ENCODE results near the gene SNCB. TPM values are rescaled to one million over a fixed set of nuclear protein-coding genes. Genes with fewer than 3 reads are reported as not detected.

Gene SNCB
- total RNA-seq (0.17 TPM in 1 of 2 replicates, not detected in the other), polyA plus RNA-seq (0.22 and 2.3 TPM in 2 replicates), polyA minus RNA-seq (ENCODE audit: low replicate concordance) (1.1 TPM in 1 of 2 replicates, not detected in the other)
- polyA plus RNA-seq (2012) = 0.17 and 3.5 TPM in 2 replicates

GRCh38 chr5:176629853-176630680, at the start of gene SNCB, which contains the start of gene EIF4E1B:
TSS of gene SNCB (minus strand) at chr5:176630534. CDS start at chr5:176629654, 880 bp downstream.
TSS of gene EIF4E1B (plus strand) at chr5:176630675. CDS start at chr5:176642788, 12,113 bp downstream.
- Histone ChIP-seq H2AFZ (ENCODE audit: low read length) (no peak within 1 kb of the TSS), H3K4me3 (replicated peaks in 1 of 4; ENCODE audit: control extremely low read depth in 1 of 4, insufficient read depth in 1 of 4, low read depth in 3 of 4, low read length in 4 of 4) (peak within 1 kb of the TSS; percentile 19 to 53 (median 40)), H4K20me1 (ENCODE audit: control insufficient read depth, extremely low read depth, insufficient read depth, low read length) (no peaks in the 10 kb centered on the region), H3K27ac (ENCODE audit: insufficient read depth, low read length) (no peak within 1 kb of the TSS), H3K79me2 (ENCODE audit: control insufficient read depth, insufficient read depth, low read length) (no peaks in the 10 kb centered on the region), H3K9me3 (ENCODE audit: control insufficient read depth, insufficient read depth, low read depth, low read length) (no peaks in the 10 kb centered on the region), H3K36me3 (ENCODE audit: control insufficient read depth, insufficient read depth, low read length) (no peaks in the 10 kb centered on the region), H3K4me2 (ENCODE audit: extremely low read depth, insufficient read depth, low read length) (peak within 1 kb of the TSS; percentile 74), H3K27me3 (ENCODE audit: control insufficient read depth, insufficient read depth, low read length) (peaks cover 27% of the 10 kb centered on the region), H3K4me1 (ENCODE audit: control insufficient read depth, extremely low read depth, insufficient read depth, low read length) (peaks cover 3% of the 10 kb centered on the region), H3K9ac (ENCODE audit: insufficient read depth, low read length) (no peak within 1 kb of the TSS)
- TF ChIP-seq, protein P1, sequence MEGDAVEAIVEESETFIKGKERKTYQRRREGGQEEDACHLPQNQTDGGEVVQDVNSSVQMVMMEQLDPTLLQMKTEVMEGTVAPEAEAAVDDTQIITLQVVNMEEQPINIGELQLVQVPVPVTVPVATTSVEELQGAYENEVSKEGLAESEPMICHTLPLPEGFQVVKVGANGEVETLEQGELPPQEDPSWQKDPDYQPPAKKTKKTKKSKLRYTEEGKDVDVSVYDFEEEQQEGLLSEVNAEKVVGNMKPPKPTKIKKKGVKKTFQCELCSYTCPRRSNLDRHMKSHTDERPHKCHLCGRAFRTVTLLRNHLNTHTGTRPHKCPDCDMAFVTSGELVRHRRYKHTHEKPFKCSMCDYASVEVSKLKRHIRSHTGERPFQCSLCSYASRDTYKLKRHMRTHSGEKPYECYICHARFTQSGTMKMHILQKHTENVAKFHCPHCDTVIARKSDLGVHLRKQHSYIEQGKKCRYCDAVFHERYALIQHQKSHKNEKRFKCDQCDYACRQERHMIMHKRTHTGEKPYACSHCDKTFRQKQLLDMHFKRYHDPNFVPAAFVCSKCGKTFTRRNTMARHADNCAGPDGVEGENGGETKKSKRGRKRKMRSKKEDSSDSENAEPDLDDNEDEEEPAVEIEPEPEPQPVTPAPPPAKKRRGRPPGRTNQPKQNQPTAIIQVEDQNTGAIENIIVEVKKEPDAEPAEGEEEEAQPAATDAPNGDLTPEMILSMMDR (conservative IDR thresholded peaks at IDR 0.05 in 1 of 2, IDR thresholded peaks at IDR 0.05 in 1 of 2; ENCODE audit: low read depth in 1 of 2, low read length in 2 of 2) = no peak
- TF ChIP-seq EZH2 (IDR thresholded peaks at IDR 0.05; ENCODE audit: low read length, missing control alignments) = peak; percentile 94
- peak; percentile 30 to 50 for DNase-seq (ENCODE audit: low read depth in 2 of 2)

DNA sequence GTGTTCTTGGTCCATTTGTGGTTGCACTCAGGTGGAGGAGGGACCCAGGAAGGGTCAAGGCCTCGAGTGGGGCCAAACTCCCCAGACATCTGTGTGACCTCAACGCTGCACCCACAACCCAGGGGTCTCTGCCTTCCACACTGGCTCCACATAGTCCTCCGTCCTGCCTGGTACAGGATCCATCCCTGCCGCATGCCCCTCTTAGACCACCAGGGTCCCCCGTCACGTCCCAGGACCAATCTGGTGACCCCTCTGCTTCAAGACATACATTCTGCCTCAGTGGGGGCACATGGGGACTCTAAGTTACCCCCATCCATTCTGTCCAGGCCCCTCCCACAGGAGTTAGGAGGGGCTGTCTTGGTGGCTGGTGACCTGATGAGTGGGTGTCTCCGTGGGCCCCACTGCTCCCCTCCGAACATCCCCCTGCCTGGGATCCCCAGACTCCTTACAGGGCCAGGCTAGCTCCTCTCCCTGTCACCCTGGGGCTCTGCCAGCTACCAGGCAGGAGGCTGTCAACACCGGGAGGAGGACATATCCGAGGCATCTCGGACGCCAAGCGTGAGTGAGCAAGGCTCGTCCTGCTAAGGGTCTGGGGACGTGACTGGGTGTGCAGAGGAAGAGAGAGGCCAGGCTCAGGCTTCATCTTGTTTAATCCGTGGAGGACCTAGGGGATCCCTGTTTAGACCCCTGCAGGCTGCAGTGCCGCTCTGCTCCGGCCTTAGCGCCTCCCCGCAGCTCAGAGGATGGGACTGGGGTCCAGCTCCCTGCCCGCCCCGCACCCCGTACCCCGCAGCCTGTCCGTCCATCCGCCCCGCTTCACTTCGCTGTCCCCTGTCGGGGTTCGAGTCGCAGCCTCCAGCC, 49.3 kb upstream of the SNCB start:
- H3K27ac ChIP-seq (ENCODE audit: insufficient read depth, low read length) = no peak overlapping the region
- no peaks in the 10 kb centered on the region for H3K36me3 ChIP-seq (ENCODE audit: control insufficient read depth, insufficient read depth, low read length)
- TF ChIP-seq, protein P1 (conservative IDR thresholded peaks at IDR 0.05 in 1 of 2, IDR thresholded peaks at IDR 0.05 in 1 of 2; ENCODE audit: low read depth in 1 of 2, low read length in 2 of 2) = no peak
- no peak for TF ChIP-seq EZH2 (IDR thresholded peaks at IDR 0.05; ENCODE audit: low read length, missing control alignments)
- DNase-seq (ENCODE audit: low read depth in 2 of 2) = no peak
- H3K9me3 ChIP-seq (ENCODE audit: control insufficient read depth, insufficient read depth, low read depth, low read length) = no peaks in the 10 kb centered on the region
- H3K4me1 ChIP-seq (ENCODE audit: control insufficient read depth, extremely low read depth, insufficient read depth, low read length) = peaks cover 5% of the 10 kb centered on the region
- H4K20me1 ChIP-seq (ENCODE audit: control insufficient read depth, extremely low read depth, insufficient read depth, low read length) = no peaks in the 10 kb centered on the region
- no peak overlapping the region for H3K4me2 ChIP-seq (ENCODE audit: extremely low read depth, insufficient read depth, low read length)
- no peak overlapping the region for H3K9ac ChIP-seq (ENCODE audit: insufficient read depth, low read length)
- H3K27me3 ChIP-seq (ENCODE audit: control insufficient read depth, insufficient read depth, low read length) = peaks cover 34% of the 10 kb centered on the region
- H2AFZ ChIP-seq (ENCODE audit: low read length) = no peak overlapping the region
- no peak overlapping the region for H3K4me3 ChIP-seq (replicated peaks in 1 of 4; ENCODE audit: control extremely low read depth in 1 of 4, insufficient read depth in 1 of 4, low read depth in 3 of 4, low read length in 4 of 4)
- H3K79me2 ChIP-seq (ENCODE audit: control insufficient read depth, insufficient read depth, low read length) = no peaks in the 10 kb centered on the region

DNA sequence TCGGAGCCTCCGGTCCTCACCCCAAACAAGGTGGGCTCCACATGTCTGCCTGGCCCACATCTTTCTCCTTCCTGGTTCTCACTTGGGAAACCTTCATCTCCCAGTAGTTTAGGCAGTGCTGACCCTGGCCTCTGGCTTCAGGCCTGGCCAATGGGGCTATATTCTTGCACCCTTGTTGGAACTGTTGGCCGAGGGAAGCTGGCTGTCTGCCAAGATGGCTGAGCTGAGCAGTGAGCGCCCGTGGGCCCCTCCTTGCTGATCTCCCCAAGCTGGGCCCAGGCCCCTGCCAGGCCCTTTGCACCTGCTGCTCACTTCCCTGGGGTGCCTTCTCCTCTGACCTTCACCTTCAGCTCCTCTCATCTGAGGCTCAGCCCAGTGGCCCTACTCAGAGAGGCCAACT, 48.2 kb upstream of the SNCB start:
- H3K9ac ChIP-seq (ENCODE audit: insufficient read depth, low read length) = no peak overlapping the region
- no peak overlapping the region for H3K27ac ChIP-seq (ENCODE audit: insufficient read depth, low read length)
- H3K36me3 ChIP-seq (ENCODE audit: control insufficient read depth, insufficient read depth, low read length) = no peaks in the 10 kb centered on the region
- no peak overlapping the region for H2AFZ ChIP-seq (ENCODE audit: low read length)
- H3K4me1 ChIP-seq (ENCODE audit: control insufficient read depth, extremely low read depth, insufficient read depth, low read length) = peaks cover 5% of the 10 kb centered on the region
- TF ChIP-seq, protein P1 (conservative IDR thresholded peaks at IDR 0.05 in 1 of 2, IDR thresholded peaks at IDR 0.05 in 1 of 2; ENCODE audit: low read depth in 1 of 2, low read length in 2 of 2) = no peak
- no peak for TF ChIP-seq EZH2 (IDR thresholded peaks at IDR 0.05; ENCODE audit: low read length, missing control alignments)
- DNase-seq (ENCODE audit: low read depth in 2 of 2) = no peak
- H4K20me1 ChIP-seq (ENCODE audit: control insufficient read depth, extremely low read depth, insufficient read depth, low read length) = no peaks in the 10 kb centered on the region
- H3K27me3 ChIP-seq (ENCODE audit: control insufficient read depth, insufficient read depth, low read length) = peaks cover 34% of the 10 kb centered on the region
- no peak overlapping the region for H3K4me2 ChIP-seq (ENCODE audit: extremely low read depth, insufficient read depth, low read length)
- H3K9me3 ChIP-seq (ENCODE audit: control insufficient read depth, insufficient read depth, low read depth, low read length) = no peaks in the 10 kb centered on the region
- H3K79me2 ChIP-seq (ENCODE audit: control insufficient read depth, insufficient read depth, low read length) = no peaks in the 10 kb centered on the region
- H3K4me3 ChIP-seq (replicated peaks in 1 of 4; ENCODE audit: control extremely low read depth in 1 of 4, insufficient read depth in 1 of 4, low read depth in 3 of 4, low read length in 4 of 4) = no peak overlapping the region
